K562 (cell line): ENCODE measurements around the gene VWF. TPM values are rescaled to one million over a fixed set of nuclear protein-coding genes. Genes with fewer than 3 reads are reported as not detected.

Experiments used
- ATAC-seq: fragments of 200-7000 bp; cut with Tn5 transposase; 3 replicates; pipeline ENCODE4 v1.9.1; 2020; ENCODE audit warnings: moderate library complexity
- BruUV-seq: library from RNA; stranded (reverse); fragments of 400-500 nt; replicated peaks from 2 replicates; lab custom pipeline; 2021; lab: Mats Ljungman, UMichigan
- CTCF ChIA-PET: fragments of 300-600 bp; formaldehyde crosslinking; extraction: SDS; loops from one replicate; lab custom pipeline; 2021; ENCODE audit warnings: low intra/inter-chr PET ratio; lab: Yijun Ruan, JAX
- POLR2A ChIA-PET: fragments of 300-600, 350-650 bp; sonication (Branson Sonifier 250); formaldehyde crosslinking; extraction: SDS; loops from one replicate; lab custom pipeline; 2021; ENCODE audit warnings: antibody characterized with exemption, inconsistent platforms; lab: Yijun Ruan, JAX
- DNase-seq, 4 experiments: peaks; one replicate each; pipeline versions ENCODE4 v3.0.0 to v3.0.0-alpha.2; 2011 to 2018; ENCODE audit warnings: low spot score in 3 of 4, mixed read lengths in 3 of 4; ENCODE audit errors: extremely low read depth in 1 of 4
- FAIRE-seq: peaks from 2 replicates; lab custom pipeline; 2011; peaks lifted over from hg19 to GRCh38; lab: Jason Lieb, UNC
- H2AFZ ChIP-seq: 2 replicates; pipeline ENCODE4 v1.6.0; 2011; ENCODE audit warnings: low read depth, low read length, control low read depth, inconsistent platforms
- H3K27ac ChIP-seq: fragments of 200-600 bp; 3 replicates; pipeline ENCODE4 v1.8.0; 2011; ENCODE audit warnings: low read depth, mild to moderate bottlenecking, control low read depth, inconsistent platforms, low read length, moderate library complexity, mixed read lengths; ENCODE audit errors: extremely low read depth
- H3K27me3 ChIP-seq, 2 experiments: fragments of 300-600 bp in 1 of 2; 2 replicates in 1 of 2; 3 replicates in 1 of 2; pipeline versions ENCODE4 v1.6.0 to v1.8.0; 2011; ENCODE audit warnings: inconsistent platforms in 2 of 2, low read length in 2 of 2, mild to moderate bottlenecking in 1 of 2, mixed read lengths in 1 of 2, moderate library complexity in 1 of 2; ENCODE audit not compliant: control insufficient read depth in 2 of 2, insufficient read depth in 2 of 2
- H3K36me3 ChIP-seq: fragments of 300-600 bp; 3 replicates; pipeline ENCODE4 v1.8.0; 2011; ENCODE audit warnings: mild to moderate bottlenecking, low read length, inconsistent platforms; ENCODE audit not compliant: control insufficient read depth, insufficient read depth
- H3K4me1 ChIP-seq, 2 experiments: fragments of 200-600 bp in 1 of 2; replicated peaks in 1 of 2; 2 replicates in 1 of 2; 3 replicates in 1 of 2; pipeline versions ENCODE4 v1.5.1 to v1.8.0; 2011; ENCODE audit warnings: inconsistent platforms in 2 of 2, low read length in 2 of 2, mild to moderate bottlenecking in 1 of 2, mixed read lengths in 1 of 2, moderate library complexity in 1 of 2; ENCODE audit not compliant: control insufficient read depth in 2 of 2, insufficient read depth in 2 of 2
- H3K4me2 ChIP-seq: 2 replicates; pipeline ENCODE4 v1.6.1; 2011; ENCODE audit warnings: low read length, control low read depth, inconsistent platforms, mixed read lengths; ENCODE audit not compliant: insufficient read depth
- H3K4me3 ChIP-seq: fragments of 200-600 bp; sonication (generic), shearing (Covaris generic); 2 replicates; pipeline ENCODE4 v1.5.1; 2016; ENCODE audit warnings: control low read depth, inconsistent platforms
- H3K79me2 ChIP-seq: fragments of 200-600 bp; 3 replicates; pipeline ENCODE4 v1.8.0; 2011; ENCODE audit warnings: low read length, inconsistent platforms; ENCODE audit not compliant: control insufficient read depth, insufficient read depth
- H3K9ac ChIP-seq, 2 experiments: 2 replicates each; pipeline versions ENCODE4 v1.6.0 to v1.6.1; 2011; ENCODE audit warnings: low read depth in 2 of 2, low read length in 2 of 2, control low read depth in 1 of 2, inconsistent platforms in 1 of 2, mild to moderate bottlenecking in 1 of 2, mixed read lengths in 1 of 2; ENCODE audit not compliant: insufficient read depth in 1 of 2
- H3K9me1 ChIP-seq: one replicate; pipeline ENCODE4 v1.6.0; 2011; ENCODE audit warnings: inconsistent platforms, mild to moderate bottlenecking, low read length, moderate library complexity; ENCODE audit not compliant: control insufficient read depth, insufficient read depth
- H3K9me3 ChIP-seq: replicated peaks from 2 replicates; pipeline ENCODE4 v1.5.1; 2011; ENCODE audit warnings: low read depth, low read length, inconsistent platforms; ENCODE audit not compliant: control insufficient read depth, insufficient read depth
- H4K20me1 ChIP-seq: replicated peaks from 2 replicates; pipeline ENCODE4 v1.6.1; 2011; ENCODE audit warnings: low read length, inconsistent platforms, mixed read lengths; ENCODE audit not compliant: control insufficient read depth, insufficient read depth
- CREB3 ChIP-seq: fragments of 450-650 bp; conservative IDR thresholded peaks from 2 replicates; pipeline ENCODE4 v1.6.1; 2016; ENCODE audit warnings: missing genetic modification characterization, low read depth, mild to moderate bottlenecking, missing compliant biosample characterization, moderate library complexity
- NFE2L1 ChIP-seq: fragments of 450-650 bp; IDR thresholded peaks from 2 replicates; pipeline ENCODE4 v1.6.1; 2016; ENCODE audit warnings: missing genetic modification characterization, low read depth, mild to moderate bottlenecking, missing compliant biosample characterization, moderate library complexity, borderline replicate concordance
- SMAD3 ChIP-seq: fragments of 450-650 bp; formaldehyde crosslinking; conservative IDR thresholded peaks from 2 replicates; pipeline ENCODE4 v1.4.0; 2020; ENCODE audit warnings: mild to moderate bottlenecking
- TCF7L2 ChIP-seq: fragments of 150-350 bp; IDR thresholded peaks from 2 replicates; pipeline ENCODE4 v1.6.1; 2016; ENCODE audit warnings: low read depth, mild to moderate bottlenecking, low read length, moderate library complexity
- ZBTB9 ChIP-seq: fragments of 450-650 bp; formaldehyde crosslinking; IDR thresholded peaks from 2 replicates; pipeline ENCODE4 v1.4.0; 2020; ENCODE audit warnings: mild to moderate bottlenecking, moderate library complexity
- ZNF146 ChIP-seq: IDR thresholded peaks from one replicate; pipeline ENCODE4 v1.6.1; 2018; ENCODE audit warnings: missing compliant biosample characterization; ENCODE audit not compliant: unreplicated experiment
- ZNF175 ChIP-seq: fragments of 200-800 bp; sonication (Bioruptor generic); IDR thresholded peaks from 2 replicates; pipeline ENCODE4 v1.6.1; 2016; ENCODE audit warnings: low read depth, mild to moderate bottlenecking, missing genetic modification characterization, missing compliant biosample characterization
- ZNF324 ChIP-seq: fragments of 250-450 bp; sonication (Bioruptor Pico); IDR thresholded peaks from 2 replicates; pipeline ENCODE4 v1.4.0; 2020; ENCODE audit warnings: mild to moderate bottlenecking
- ZNF785 ChIP-seq: fragments of 250-450 bp; sonication (Bioruptor Pico); IDR thresholded peaks from 2 replicates; pipeline ENCODE4 v1.4.0; 2020; ENCODE audit warnings: mild to moderate bottlenecking
- WGBS: fragments of 100-300 bp; shearing (Covaris generic); methylation state at CpG from one replicate; pipeline ENCODE4 v1.1.6; 2016; ENCODE audit warnings: low coverage, mixed read lengths; ENCODE audit not compliant: insufficient coverage; ENCODE audit errors: missing lambda C conversion rate; 5-methylcytosine and 5-hydroxymethylcytosine counted together
- in situ Hi-C: fragments of 300-500 bp; cut with MboI; formaldehyde crosslinking; loops from 4 replicates; pipeline ENCODE4 v1.15.0; 2018; ENCODE audit warnings: inconsistent platforms, mixed read lengths
- intact Hi-C: fragments of 100-400 bp; cut with micrococcal nuclease; formaldehyde crosslinking; loops from 2 replicates; pipeline ENCODE4 v1.14.2; 2022
- polyA plus RNA-seq, 8 experiments: library from polyadenylated mRNA; depleted of rRNA in 4 of 8; stranded (reverse) in 5 of 8; unstranded in 3 of 8; fragments of >200 nt; fragmentation: Nextera tagmentation in 2 of 8; fragmentation: Illumina TruSeq in 1 of 8; extraction: Ambion mirVana in 2 of 8; extraction: Trizol in 1 of 8; gene quantifications; 2 replicates each; pipeline versions ENCODE4 v1.2.1 to v1.2.3, GENCODE V29; 2011 to 2014; ENCODE audit warnings: inconsistent platforms in 1 of 8, missing spikeins in 1 of 8
- total RNA-seq, 7 experiments: library from RNA; depleted of rRNA in 6 of 7; stranded (reverse); fragments of >200 nt in 6 of 7; fragmentation: Illumina TruSeq in 2 of 7; extraction: Trizol in 2 of 7; gene quantifications; 2 replicates each; pipeline versions ENCODE4 v1.2.1 to v1.2.3, GENCODE V29; 2011 to 2021; ENCODE audit warnings: low replicate concordance in 1 of 7

Gene VWF
- total and polyA plus RNA-seq, 9 of the 15 experiments (the other 6 are each of a cell fraction or from before 2014, with no cell fraction given): 0.53 TPM; not detected in 8

- no peak overlapping the region for H3K4me3 ChIP-seq
- no peaks in the 10 kb centered on the region for H3K9me3 ChIP-seq
- no peak for DNase-seq
- no peaks in the 10 kb centered on the region for H3K36me3 ChIP-seq
- no peak overlapping the region for H3K27ac ChIP-seq
- POLR2A ChIA-PET: interaction anchor here (0.5 to 1.1 kb wide), 2 partner anchors 15 to 739 kb away, joined by 3 read pairs; no protein-coding TSS in a partner anchor
- H3K9me1 ChIP-seq: no peaks in the 10 kb centered on the region
- FAIRE-seq: no peak
- ATAC-seq: no peak
- no peaks in the 10 kb centered on the region for H4K20me1 ChIP-seq
- CTCF ChIA-PET: no interaction called here
- no peaks in the 10 kb centered on the region for H3K79me2 ChIP-seq
- intact Hi-C loops (no loop called here), in situ Hi-C loops (no loop called here)
- WGBS: 2% methylated on average over 8 of the region's 8 CpGs
- H3K4me1 ChIP-seq: no peaks in the 10 kb centered on the region
- no peak overlapping the region for H3K9ac ChIP-seq
- no peak overlapping the region for H2AFZ ChIP-seq
- H3K27me3 ChIP-seq: peaks cover 0 to 28% of the 10 kb centered on the region in 2 experiments; a peak in 2 of 5 replicates
- no peak overlapping the region for H3K4me2 ChIP-seq
- TF ChIP-seq TCF7L2 (no peak), ZNF175 (CRISPR knock-in tag) (no peak)
- BruUV-seq: no TSS peak
Measured at GRCh38 chr12:5973461-5974115, 150.9 kb downstream of the VWF start.

- Histone ChIP-seq H3K4me2 (no peak overlapping the region), H3K9me3 (no peaks in the 10 kb centered on the region), H2AFZ (no peak overlapping the region), H3K4me1 (no peaks in the 10 kb centered on the region), H3K27ac (no peak overlapping the region), H3K9ac (no peak overlapping the region), H3K36me3 (no peaks in the 10 kb centered on the region), H3K27me3 (peaks cover 0 to 28% of the 10 kb centered on the region in 2 experiments; a peak in 2 of 5 replicates), H3K4me3 (no peak overlapping the region), H4K20me1 (no peaks in the 10 kb centered on the region), H3K9me1 (no peaks in the 10 kb centered on the region), H3K79me2 (no peaks in the 10 kb centered on the region)
- ChIA-PET POLR2A (interaction anchor here (0.6 kb wide), 1 partner anchor 77 kb away, joined by 3 read pairs; no protein-coding TSS in a partner anchor), CTCF (no interaction called here)
- 4% methylated on average over 8 of the region's 8 CpGs for WGBS
- BruUV-seq: no TSS peak
- no peak for FAIRE-seq
- in situ Hi-C loops: no loop called here
- intact Hi-C loops: no loop called here
- no peak for DNase-seq
- no peak for ATAC-seq
- no peak for TF ChIP-seq NFE2L1 (tag)
- no peak for TF ChIP-seq ZNF324 (CRISPR knock-in tag)
- no peak for TF ChIP-seq SMAD3 (CRISPR knock-in tag)
- no peak for TF ChIP-seq ZNF146 (CRISPR knock-in tag)
- TF ChIP-seq ZNF785 (CRISPR knock-in tag): no peak
- no peak for TF ChIP-seq CREB3 (tag)
- TF ChIP-seq ZBTB9: no peak
Measured at GRCh38 chr12:5972387-5972786, 152.1 kb downstream of the VWF start.
